Natural killer cell treated with Interleukin-12 subunit alpha and Interleukin-12 subunit beta and Interleukin-15 and Interleukin-18, amount 100 ng/mL, for 72 hours (primary cell): ENCODE results near the gene MALRD1. TPM values are rescaled to one million over a fixed set of nuclear protein-coding genes. Genes with fewer than 3 reads are reported as not detected.

Experiments used
- ATAC-seq, 2 donors: fragments of 150-1000 bp; cut with Tn5 transposase in 1 of 2; sonication (Bioruptor Pico), chemical (Tn5 transposase) in 1 of 2; 2 replicates each; pipeline ENCODE4 v1.10.0; 2021
- DNase-seq: peaks from one replicate; pipeline ENCODE4 v3.0.0; 2022; ENCODE audit warnings: low spot score
- H3K27ac Mint-ChIP-seq, 2 donors: 1 replicate in 1 of 2; 2 replicates in 1 of 2; pipeline ENCODE4 v1.8.0; 2022; ENCODE audit warnings: mixed read lengths in 2 of 2, mild to moderate bottlenecking in 1 of 2, moderate library complexity in 1 of 2
- H3K27me3 Mint-ChIP-seq, 2 donors: 1 replicate in 1 of 2; 2 replicates in 1 of 2; pipeline ENCODE4 v1.8.0; 2022; ENCODE audit warnings: mixed read lengths in 2 of 2
- H3K36me3 Mint-ChIP-seq: one replicate; pipeline ENCODE4 v1.8.0; 2022; ENCODE audit warnings: mixed read lengths
- H3K4me1 Mint-ChIP-seq, 2 donors: 1 replicate in 1 of 2; 2 replicates in 1 of 2; pipeline ENCODE4 v1.8.0; 2022; ENCODE audit warnings: low read depth in 2 of 2, mixed read lengths in 2 of 2, mild to moderate bottlenecking in 1 of 2
- H3K4me3 Mint-ChIP-seq: one replicate; pipeline ENCODE4 v1.8.0; 2022; ENCODE audit warnings: mixed read lengths
- H3K9me3 Mint-ChIP-seq: 2 replicates; pipeline ENCODE4 v1.8.0; 2022; ENCODE audit warnings: mixed read lengths
- total RNA-seq, 2 donors: library from RNA; stranded (reverse); gene quantifications; one replicate each; pipeline ENCODE4 v1.2.3, GENCODE V29; 2022

Gene MALRD1
- total RNA-seq, 2 donors from 2014 or later = 0.39 TPM; not detected in 1

DNA sequence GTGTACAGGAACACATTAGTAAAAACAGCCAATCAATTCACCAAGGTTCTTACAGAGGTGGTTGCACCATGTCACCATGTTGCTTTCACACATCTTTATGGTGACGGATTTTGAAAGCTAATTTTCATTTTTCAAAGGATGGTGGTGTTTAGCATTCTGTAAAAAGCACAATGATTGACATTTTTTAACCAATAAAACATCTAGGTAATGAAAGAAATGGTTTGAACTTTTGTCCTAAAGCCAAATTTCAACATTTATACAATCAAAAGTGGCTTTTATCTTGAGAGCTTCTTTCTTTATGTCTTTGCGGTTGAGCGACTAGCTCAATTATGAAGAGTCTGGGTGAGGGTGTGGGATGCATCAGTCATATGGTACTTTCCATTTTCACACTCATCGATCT, 94.4 kb downstream of the MALRD1 start:
- no peak for DNase-seq
- no peak for ATAC-seq
- Mint-ChIP-seq H3K27me3 (no peaks in the 10 kb centered on the region), H3K9me3 (peaks cover 18% of the 10 kb centered on the region), H3K36me3 (no peaks in the 10 kb centered on the region), H3K27ac (no peak overlapping the region), H3K4me3 (no peak overlapping the region), H3K4me1 (no peaks in the 10 kb centered on the region)

DNA sequence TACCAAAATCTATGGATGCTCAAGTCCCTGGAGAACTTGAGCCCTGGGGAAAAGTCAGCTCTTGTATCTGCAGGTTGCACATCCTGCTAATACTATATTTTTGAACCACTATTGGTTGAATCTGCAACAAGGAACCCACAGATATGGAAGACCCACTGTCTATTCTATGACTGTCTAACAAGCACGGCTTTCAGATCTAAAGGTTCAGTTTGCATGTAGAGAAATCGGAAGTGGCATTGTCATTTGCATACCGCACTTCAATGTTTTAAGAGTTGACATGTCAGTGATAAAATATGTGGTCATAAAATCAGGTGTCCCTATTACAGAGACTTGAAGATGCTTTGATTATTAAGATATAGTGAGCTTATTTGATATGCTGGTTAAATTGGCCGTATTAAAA, 95.6 kb downstream of the MALRD1 start:
- Mint-ChIP-seq H3K36me3 (no peaks in the 10 kb centered on the region), H3K4me1 (no peaks in the 10 kb centered on the region), H3K9me3 (peaks cover 20% of the 10 kb centered on the region), H3K27ac (no peak overlapping the region), H3K4me3 (no peak overlapping the region), H3K27me3 (no peaks in the 10 kb centered on the region)
- ATAC-seq (no peak), DNase-seq (no peak)

DNA sequence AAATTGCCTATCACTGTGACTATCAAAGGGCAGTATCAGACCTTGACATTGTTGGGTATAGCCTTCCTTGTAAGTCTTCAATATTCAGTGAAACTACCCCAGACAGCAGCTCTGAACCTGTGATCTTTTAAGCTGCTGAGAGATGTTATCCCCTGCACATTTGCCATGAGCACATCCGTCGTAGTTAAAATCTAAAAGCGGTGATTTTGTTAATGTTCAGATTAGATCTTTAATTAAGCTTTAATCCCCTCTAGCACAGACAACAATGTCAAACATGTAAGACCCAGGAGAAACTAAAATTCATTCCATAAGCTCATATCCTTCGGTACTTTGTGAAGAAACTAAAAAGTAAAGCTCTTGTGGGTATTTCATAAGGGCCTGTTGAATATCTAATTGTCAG, 105.8 kb downstream of the MALRD1 start:
- DNase-seq = no peak

DNA sequence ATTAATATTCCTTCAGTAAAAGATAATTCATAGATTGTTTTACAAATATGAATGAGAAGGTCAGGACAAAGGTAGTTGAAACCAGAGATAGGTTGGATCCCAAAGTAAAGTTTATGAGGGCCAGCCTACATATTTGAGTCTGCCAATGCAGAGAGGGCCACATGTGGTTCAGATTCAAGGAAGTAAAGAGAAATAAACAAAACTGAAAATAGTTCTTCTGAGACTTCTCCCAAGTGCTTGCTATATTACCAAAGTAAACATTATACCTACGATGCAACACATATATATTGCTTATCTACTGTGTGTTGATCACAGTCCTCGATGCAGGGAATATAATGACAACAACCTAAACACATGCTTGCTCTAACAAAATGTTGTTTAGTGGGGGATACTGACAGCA, 109.8 kb downstream of the MALRD1 start:
- no peak overlapping the region for H3K4me3 Mint-ChIP-seq
- H3K27ac Mint-ChIP-seq = no peak overlapping the region
- no peaks in the 10 kb centered on the region for H3K36me3 Mint-ChIP-seq
- no peaks in the 10 kb centered on the region for H3K4me1 Mint-ChIP-seq
- peaks cover 6% of the 10 kb centered on the region for H3K9me3 Mint-ChIP-seq
- no peaks in the 10 kb centered on the region for H3K27me3 Mint-ChIP-seq
- no peak for DNase-seq
- no peak for ATAC-seq

More for the DNA sequence above, 105.8 kb downstream of the MALRD1 start:
- Mint-ChIP-seq H3K27ac (no peak overlapping the region), H3K9me3 (peaks cover 3% of the 10 kb centered on the region), H3K4me3 (no peak overlapping the region), H3K4me1 (no peaks in the 10 kb centered on the region), H3K36me3 (no peaks in the 10 kb centered on the region), H3K27me3 (no peaks in the 10 kb centered on the region)
- no peak for ATAC-seq

DNA sequence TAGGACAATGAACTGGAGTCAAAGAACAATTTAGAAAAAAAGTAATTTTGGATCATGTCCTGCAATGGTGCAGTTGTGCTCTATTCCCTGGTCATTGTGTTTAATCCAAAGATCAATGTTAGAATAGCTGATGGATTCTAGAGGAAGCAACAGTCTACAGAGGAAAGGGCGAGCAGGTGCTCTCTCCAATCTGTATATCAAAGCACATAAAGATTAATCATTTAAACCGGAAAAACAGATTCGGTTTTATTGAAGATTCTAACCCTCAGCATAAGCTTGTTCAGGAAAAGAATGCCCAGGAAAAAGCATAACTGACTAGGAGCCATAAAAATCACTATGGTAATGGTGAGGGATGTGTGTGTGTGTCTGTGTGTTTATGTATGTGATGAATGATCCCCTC, 110.3 kb downstream of the MALRD1 start:
- ATAC-seq = no peak
- Mint-ChIP-seq H3K4me3 (no peak overlapping the region), H3K36me3 (no peaks in the 10 kb centered on the region), H3K27me3 (no peaks in the 10 kb centered on the region), H3K9me3 (peaks cover 6% of the 10 kb centered on the region), H3K27ac (no peak overlapping the region), H3K4me1 (no peaks in the 10 kb centered on the region)
- DNase-seq = no peak

DNA sequence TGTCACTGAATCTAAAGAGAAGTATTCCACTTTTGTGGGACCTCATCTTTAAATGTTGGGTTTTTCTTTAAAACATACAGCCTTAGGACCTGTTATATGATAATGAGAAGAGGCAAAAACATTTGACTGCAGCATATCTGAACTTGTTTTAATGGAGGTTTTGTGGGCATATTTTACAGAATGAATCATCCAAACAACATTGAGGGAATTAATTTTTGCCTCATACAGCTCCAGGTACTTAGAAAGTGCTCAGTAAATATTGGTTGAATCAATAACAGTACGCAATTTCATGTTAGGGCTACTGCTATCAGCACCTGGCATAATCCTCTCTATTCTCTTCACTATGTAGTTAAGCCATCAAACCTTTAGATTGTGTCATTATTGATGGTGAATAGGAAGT, 115.9 kb downstream of the MALRD1 start:
- H3K4me1 Mint-ChIP-seq = no peaks in the 10 kb centered on the region
- H3K9me3 Mint-ChIP-seq = peaks cover 11% of the 10 kb centered on the region
- ATAC-seq = no peak
- H3K36me3 Mint-ChIP-seq = peaks cover 6% of the 10 kb centered on the region
- DNase-seq = no peak
- no peak overlapping the region for H3K27ac Mint-ChIP-seq
- no peaks in the 10 kb centered on the region for H3K27me3 Mint-ChIP-seq
- H3K4me3 Mint-ChIP-seq = no peak overlapping the region

DNA sequence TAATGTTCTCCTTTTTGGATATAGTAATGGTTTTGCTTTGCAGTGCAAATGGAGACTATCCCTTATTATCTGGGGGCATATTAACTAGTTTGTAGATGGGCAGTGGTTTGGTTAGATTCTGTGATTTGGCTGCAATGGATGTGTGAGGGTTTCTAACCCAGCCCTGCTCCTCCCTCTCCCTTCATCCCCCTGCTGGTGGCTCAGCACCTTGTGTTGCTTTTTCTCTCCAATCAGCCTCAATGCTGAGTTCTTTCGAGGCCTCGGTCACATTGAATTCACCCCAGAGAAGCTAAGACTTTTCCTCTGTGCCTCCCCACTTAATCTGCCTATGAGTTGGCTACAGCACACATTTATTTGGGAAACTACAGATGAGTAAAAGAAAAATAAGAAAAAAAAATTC, 120.0 kb downstream of the MALRD1 start:
- no peak overlapping the region for H3K27ac Mint-ChIP-seq
- H3K9me3 Mint-ChIP-seq = peaks cover 8% of the 10 kb centered on the region
- H3K4me1 Mint-ChIP-seq = no peaks in the 10 kb centered on the region
- peaks cover 6% of the 10 kb centered on the region for H3K36me3 Mint-ChIP-seq
- H3K27me3 Mint-ChIP-seq = no peaks in the 10 kb centered on the region
- H3K4me3 Mint-ChIP-seq = no peak overlapping the region
- DNase-seq (no peak), ATAC-seq (no peak)

DNA sequence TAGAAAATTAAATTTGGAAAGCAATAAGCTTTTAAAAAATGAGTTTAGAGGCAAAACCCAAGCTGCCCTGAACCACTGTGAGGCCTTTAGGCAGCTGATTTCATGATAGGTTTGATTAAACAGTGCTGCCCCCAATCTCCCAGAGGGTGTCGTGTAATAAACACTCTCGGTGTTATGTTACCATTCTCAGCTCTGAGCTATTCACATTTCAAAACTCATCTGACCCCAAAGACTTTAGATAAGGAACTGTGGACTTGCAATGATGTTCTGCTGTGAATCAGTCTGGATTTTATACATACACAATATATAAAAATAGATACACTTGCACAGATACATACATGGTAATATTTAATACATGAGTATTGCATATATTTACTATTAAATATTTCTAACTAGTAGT, 120.4 kb downstream of the MALRD1 start:
- H3K27me3 Mint-ChIP-seq = no peaks in the 10 kb centered on the region
- no peak overlapping the region for H3K4me3 Mint-ChIP-seq
- H3K36me3 Mint-ChIP-seq = peaks cover 6% of the 10 kb centered on the region
- H3K27ac Mint-ChIP-seq = no peak overlapping the region
- ATAC-seq = no peak
- H3K9me3 Mint-ChIP-seq = peaks cover 8% of the 10 kb centered on the region
- H3K4me1 Mint-ChIP-seq = no peaks in the 10 kb centered on the region
- DNase-seq = no peak

DNA sequence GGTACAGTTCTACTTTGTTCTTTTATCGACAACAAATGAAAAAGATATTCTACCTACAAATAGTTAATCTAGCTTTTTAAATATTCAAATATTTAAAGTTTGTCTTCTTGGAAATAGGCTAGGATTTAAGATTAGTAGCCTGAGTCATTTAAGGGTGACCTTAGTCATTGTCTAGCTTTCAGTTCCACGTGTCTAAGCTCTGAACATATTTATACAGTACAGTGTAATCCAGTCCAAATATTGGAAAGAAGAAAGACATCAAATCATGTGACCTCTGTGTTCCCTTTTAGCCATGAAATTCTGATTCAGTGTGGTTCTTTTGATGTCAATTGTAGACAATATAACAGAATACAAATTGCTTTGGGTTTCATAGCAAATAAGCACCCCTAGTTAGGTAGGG, 121.1 kb downstream of the MALRD1 start:
- no peak overlapping the region for H3K27ac Mint-ChIP-seq
- no peak overlapping the region for H3K4me3 Mint-ChIP-seq
- H3K27me3 Mint-ChIP-seq = no peaks in the 10 kb centered on the region
- H3K4me1 Mint-ChIP-seq = no peaks in the 10 kb centered on the region
- peaks cover 6% of the 10 kb centered on the region for H3K36me3 Mint-ChIP-seq
- DNase-seq (no peak), ATAC-seq (no peak)
- peaks cover 8% of the 10 kb centered on the region for H3K9me3 Mint-ChIP-seq

DNA sequence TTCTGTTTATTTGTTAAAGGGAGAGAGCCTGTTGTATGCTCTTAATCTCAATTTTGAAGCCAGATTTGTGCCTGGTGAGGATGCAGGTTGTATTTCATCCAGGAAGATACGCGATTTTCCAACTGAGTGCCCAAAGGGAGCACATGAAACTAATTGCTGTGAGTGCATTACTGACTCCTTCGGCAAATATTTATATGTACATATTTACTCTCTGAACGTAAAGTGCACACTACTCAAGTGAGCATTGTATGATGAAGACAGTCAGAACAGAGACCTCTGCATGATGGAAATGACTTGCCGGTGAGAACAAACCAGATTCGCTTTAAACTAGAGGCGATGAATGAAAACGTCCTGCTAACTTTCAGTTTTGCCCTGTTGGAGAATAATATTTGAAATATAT, 130.1 kb downstream of the MALRD1 start:
- no peaks in the 10 kb centered on the region for H3K4me1 Mint-ChIP-seq
- H3K27me3 Mint-ChIP-seq = no peaks in the 10 kb centered on the region
- no peak for ATAC-seq
- no peak overlapping the region for H3K4me3 Mint-ChIP-seq
- H3K9me3 Mint-ChIP-seq = peaks cover 4% of the 10 kb centered on the region
- H3K27ac Mint-ChIP-seq = no peak overlapping the region
- H3K36me3 Mint-ChIP-seq = no peaks in the 10 kb centered on the region
- DNase-seq = no peak

DNA sequence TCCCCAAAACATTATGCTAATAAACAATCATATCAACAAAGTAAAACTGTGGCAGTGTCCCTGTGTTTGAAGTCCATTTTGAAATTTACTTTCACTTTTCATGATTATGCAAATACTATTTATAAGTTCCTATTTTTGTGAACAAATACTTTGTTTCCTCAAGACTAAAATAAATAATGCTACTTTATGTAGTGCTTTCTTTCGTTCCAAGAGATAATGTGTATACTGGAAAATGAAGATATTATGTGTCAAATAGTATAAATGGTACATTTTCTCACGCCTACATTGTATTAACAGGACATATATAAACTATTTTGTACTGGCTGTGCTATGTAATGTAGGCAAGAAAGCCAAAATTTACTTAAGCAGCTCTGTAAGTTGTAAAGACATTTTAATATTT, 136.3 kb downstream of the MALRD1 start:
- H3K27ac Mint-ChIP-seq = no peak overlapping the region

DNA sequence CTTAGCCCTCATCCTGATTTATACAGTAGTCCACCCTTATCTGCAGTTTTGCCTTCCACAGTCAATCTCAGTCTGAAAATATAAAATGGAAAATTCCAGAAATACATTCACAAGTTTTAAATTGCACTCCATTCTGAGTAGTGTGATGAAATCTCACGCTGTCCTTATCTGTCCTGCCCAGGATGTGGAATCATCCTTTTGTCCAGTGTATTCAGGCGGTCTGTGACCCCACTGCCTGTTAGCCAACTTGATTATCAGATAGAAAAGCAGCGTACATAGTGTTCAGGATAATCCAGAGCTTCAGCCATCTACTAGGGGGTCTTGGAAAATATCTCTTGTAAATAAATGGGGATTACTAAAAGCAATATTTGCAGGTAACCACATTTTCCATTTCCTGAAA, 146.3 kb downstream of the MALRD1 start:
- no peak for ATAC-seq
- Mint-ChIP-seq H3K4me1 (no peaks in the 10 kb centered on the region), H3K9me3 (peaks cover 3% of the 10 kb centered on the region), H3K27me3 (no peaks in the 10 kb centered on the region), H3K27ac (no peak overlapping the region), H3K4me3 (no peak overlapping the region), H3K36me3 (no peaks in the 10 kb centered on the region)
- no peak for DNase-seq

More for the DNA sequence above, 136.3 kb downstream of the MALRD1 start:
- Mint-ChIP-seq H3K4me1 (no peaks in the 10 kb centered on the region), H3K27me3 (no peaks in the 10 kb centered on the region), H3K36me3 (no peaks in the 10 kb centered on the region), H3K4me3 (no peak overlapping the region), H3K9me3 (peaks cover 14% of the 10 kb centered on the region)
- no peak for ATAC-seq
- DNase-seq = no peak

DNA sequence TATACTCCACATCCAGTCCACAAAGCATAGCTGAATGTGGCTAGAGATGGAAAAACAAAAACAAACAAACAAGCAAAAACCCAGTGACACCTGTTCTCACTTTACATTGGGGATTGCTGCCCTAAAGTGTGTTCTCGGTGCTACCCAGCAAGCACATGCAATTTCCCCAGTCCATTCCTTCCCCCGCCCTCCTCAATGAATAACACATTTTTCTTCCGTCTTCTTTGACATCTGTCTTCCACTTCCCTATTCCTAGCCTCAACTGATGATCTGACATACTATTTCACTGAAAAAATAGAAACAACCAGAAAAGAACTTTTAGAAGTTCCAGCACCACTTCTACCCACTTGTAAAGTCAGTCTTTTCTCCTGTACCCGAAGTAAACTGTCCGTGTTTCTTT, 147.1 kb downstream of the MALRD1 start:
- Mint-ChIP-seq H3K4me3 (no peak overlapping the region), H3K9me3 (peaks cover 3% of the 10 kb centered on the region), H3K27me3 (no peaks in the 10 kb centered on the region), H3K27ac (no peak overlapping the region), H3K36me3 (no peaks in the 10 kb centered on the region), H3K4me1 (no peaks in the 10 kb centered on the region)
- DNase-seq (no peak), ATAC-seq (no peak)

DNA sequence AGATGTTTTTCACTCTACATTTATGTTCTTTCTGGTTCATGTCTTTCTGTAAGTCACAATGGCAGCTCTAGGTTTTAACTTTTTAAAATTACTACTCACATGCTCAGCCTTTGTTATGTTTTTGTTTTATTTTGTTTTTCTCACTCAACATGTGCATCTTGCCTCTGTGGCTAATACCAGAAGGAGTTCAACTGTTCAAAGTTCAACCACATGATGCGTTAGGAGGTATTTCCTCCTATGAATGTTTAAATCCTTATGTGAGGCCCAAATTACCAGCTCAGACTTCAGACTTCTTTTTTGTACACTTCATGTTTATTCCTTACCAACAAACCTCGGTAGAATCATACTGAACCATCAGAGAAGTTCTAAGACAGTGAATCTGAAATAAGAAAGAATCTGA, 151.6 kb downstream of the MALRD1 start:
- H3K4me3 Mint-ChIP-seq = no peak overlapping the region
- H3K27ac Mint-ChIP-seq = no peak overlapping the region
- peaks cover 5% of the 10 kb centered on the region for H3K9me3 Mint-ChIP-seq
- no peak for DNase-seq
- H3K27me3 Mint-ChIP-seq = no peaks in the 10 kb centered on the region
- no peak for ATAC-seq
- H3K36me3 Mint-ChIP-seq = no peaks in the 10 kb centered on the region
- no peaks in the 10 kb centered on the region for H3K4me1 Mint-ChIP-seq

DNA sequence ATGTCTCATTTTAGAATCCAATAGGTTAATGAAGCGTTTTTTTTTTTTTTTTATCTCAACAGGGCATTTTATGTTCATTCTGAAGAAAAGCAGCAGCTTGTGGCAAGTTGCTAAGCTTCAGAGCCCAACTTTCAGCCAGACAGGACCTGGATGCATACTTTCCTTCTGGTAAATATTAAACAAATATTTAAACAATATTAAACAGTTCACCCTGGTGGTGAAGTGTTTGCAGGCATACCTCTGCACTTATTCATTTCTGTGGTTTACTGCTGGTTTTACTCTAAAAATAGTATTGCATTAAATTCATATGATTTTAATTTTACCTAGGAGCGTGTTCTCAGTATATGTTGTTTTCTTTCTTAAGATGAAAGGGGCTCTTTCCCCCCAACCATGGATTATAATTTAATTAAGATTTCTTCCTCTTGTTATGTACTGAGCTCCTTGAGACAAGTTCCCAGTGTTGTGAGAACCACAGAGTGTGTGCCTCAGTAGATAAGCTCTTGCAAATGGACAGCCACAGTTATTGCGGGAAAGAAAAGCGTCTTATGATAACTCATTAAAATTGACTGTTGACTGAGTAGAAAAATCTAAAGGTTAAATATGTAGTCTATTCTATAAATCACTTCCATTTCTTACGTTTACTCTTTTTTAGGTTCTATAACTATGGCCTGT, 155.8 kb downstream of the MALRD1 start:
- Mint-ChIP-seq H3K27me3 (no peaks in the 10 kb centered on the region), H3K4me1 (no peaks in the 10 kb centered on the region), H3K27ac (no peak overlapping the region), H3K36me3 (no peaks in the 10 kb centered on the region), H3K4me3 (no peak overlapping the region), H3K9me3 (peaks cover 5% of the 10 kb centered on the region)
- DNase-seq (no peak), ATAC-seq (no peak)
